Endothelial cell of umbilical vein (primary cell): ENCODE results near the gene PROCA1. TPM values are rescaled to one million over a fixed set of nuclear protein-coding genes. Genes with fewer than 3 reads are reported as not detected.
A peak's percentile ranks its signal among the peaks of the same experiment; 100 is the strongest.

Source experiments
- BruUV-seq: library from RNA; stranded (reverse); fragments of 400-500 nt; replicated peaks from 2 replicates; lab custom pipeline; 2021; lab: Mats Ljungman, UMichigan
- CTCF ChIA-PET: fragments of 300-600, 350-600 bp; sonication (Branson Sonifier 250); formaldehyde crosslinking; loops from one replicate; lab custom pipeline; 2021; ENCODE audit warnings: antibody characterized with exemption, inconsistent platforms; lab: Charles Lee
- POLR2A ChIA-PET: fragments of 300-600, 350-600 bp; sonication (Branson Sonifier 250); formaldehyde crosslinking; loops from one replicate; lab custom pipeline; 2021; ENCODE audit warnings: antibody characterized with exemption, inconsistent platforms; lab: Charles Lee
- DNase-seq: peaks from one replicate; pipeline ENCODE4 v3.0.0-alpha.2; 2011; ENCODE audit warnings: low read depth, low spot score
- FAIRE-seq: peaks from 2 replicates; lab custom pipeline; 2011; peaks lifted over from hg19 to GRCh38; lab: Jason Lieb, UNC
- H2AFZ ChIP-seq: 2 replicates; pipeline ENCODE4 v1.6.0; 2012; ENCODE audit warnings: low read depth, low read length, control low read depth, inconsistent platforms
- H3K27ac ChIP-seq: 2 replicates; pipeline ENCODE4 v1.5.1; 2011; ENCODE audit warnings: low read depth, mild to moderate bottlenecking, control low read depth, low read length, moderate library complexity; ENCODE audit not compliant: insufficient read depth
- H3K27me3 ChIP-seq, 2 experiments: 2 replicates each; pipeline versions ENCODE4 v1.6.0 to v1.6.1; 2011; ENCODE audit warnings: low read length in 2 of 2, mixed read lengths in 1 of 2; ENCODE audit not compliant: control insufficient read depth in 2 of 2, insufficient read depth in 2 of 2
- H3K36me3 ChIP-seq, 2 experiments: 2 replicates in 1 of 2; 3 replicates in 1 of 2; pipeline ENCODE4 v1.5.1; 2011; ENCODE audit warnings: low read length in 2 of 2, mild to moderate bottlenecking in 1 of 2, moderate library complexity in 1 of 2; ENCODE audit not compliant: control insufficient read depth in 2 of 2, insufficient read depth in 2 of 2; ENCODE audit errors: extremely low read depth in 1 of 2
- H3K4me1 ChIP-seq: 3 replicates; pipeline ENCODE4 v1.5.1; 2011; ENCODE audit warnings: mild to moderate bottlenecking, low read length; ENCODE audit not compliant: control insufficient read depth, insufficient read depth; ENCODE audit errors: extremely low read depth
- H3K4me2 ChIP-seq: 2 replicates; pipeline ENCODE4 v1.6.1; 2011; ENCODE audit warnings: low read length, control low read depth, mixed read lengths; ENCODE audit not compliant: insufficient read depth
- H3K4me3 ChIP-seq, 3 experiments: fragments of 200-600 bp in 1 of 3; sonication (generic), shearing (Covaris generic) in 1 of 3; replicated peaks in 1 of 3; 2 replicates each; pipeline ENCODE4 v1.5.1; 2011 to 2016; ENCODE audit warnings: control low read depth in 3 of 3, low read length in 3 of 3, mild to moderate bottlenecking in 2 of 3, inconsistent platforms in 1 of 3, low read depth in 1 of 3, moderate library complexity in 1 of 3; ENCODE audit not compliant: insufficient read depth in 1 of 3
- H3K79me2 ChIP-seq: 2 replicates; pipeline ENCODE4 v1.6.0; 2012; ENCODE audit warnings: low read length, inconsistent platforms; ENCODE audit not compliant: control insufficient read depth, insufficient read depth
- H3K9ac ChIP-seq: replicated peaks from 2 replicates; pipeline ENCODE3; 2011; ENCODE audit warnings: low read length, control low read depth; ENCODE audit not compliant: insufficient read depth; ENCODE audit errors: extremely low read depth
- H3K9me1 ChIP-seq: replicated peaks from 3 replicates; pipeline ENCODE4 v1.6.0; 2011; ENCODE audit warnings: mild to moderate bottlenecking, low read length; ENCODE audit not compliant: control insufficient read depth, insufficient read depth; ENCODE audit errors: extremely low read depth
- H3K9me3 ChIP-seq: replicated peaks from 2 replicates; pipeline ENCODE4 v1.5.1; 2012; ENCODE audit warnings: low read length, inconsistent platforms; ENCODE audit not compliant: control insufficient read depth, insufficient read depth
- H4K20me1 ChIP-seq: replicated peaks from 2 replicates; pipeline ENCODE3; 2011; ENCODE audit warnings: mild to moderate bottlenecking, low read length; ENCODE audit not compliant: control insufficient read depth, insufficient read depth; ENCODE audit errors: extremely low read depth
- FOS ChIP-seq: IDR thresholded peaks from 2 replicates; pipeline ENCODE4 v1.6.1; 2011; ENCODE audit warnings: mild to moderate bottlenecking, low read length, moderate library complexity, borderline replicate concordance; ENCODE audit not compliant: insufficient read depth
- GATA2 ChIP-seq: IDR thresholded peaks from 2 replicates; pipeline ENCODE4 v1.7.0; 2011; ENCODE audit warnings: low read depth, mild to moderate bottlenecking, moderate library complexity, mixed read lengths, low read length; ENCODE audit not compliant: insufficient read length, insufficient read depth
- MYC ChIP-seq: IDR thresholded peaks from one replicate; pipeline ENCODE4 v1.6.1; 2011; ENCODE audit warnings: mild to moderate bottlenecking, low read depth, low read length
- POLR2A ChIP-seq: IDR thresholded peaks from 2 replicates; pipeline ENCODE4 v1.6.1; 2012; ENCODE audit warnings: low read depth, mild to moderate bottlenecking, control low read depth, low read length
- POLR2AphosphoS5 ChIP-seq: IDR thresholded peaks from 2 replicates; pipeline ENCODE4 v1.6.1; 2012; ENCODE audit warnings: low read depth, mild to moderate bottlenecking, control low read depth, low read length, moderate library complexity; ENCODE audit not compliant: insufficient read depth
- dilution Hi-C: fragments of 300-500 bp; cut with MboI; formaldehyde crosslinking; loops from one replicate; pipeline ENCODE4 v1.15.0; 2019; ENCODE audit warnings: low sequenced_read_pairs; ENCODE audit not compliant: extremely low pct_ligation_motif_present
- intact Hi-C: fragments of 100-400 bp; cut with micrococcal nuclease; formaldehyde crosslinking; loops from one replicate; pipeline ENCODE4 v1.10.0; 2022
- polyA plus RNA-seq, 4 experiments: library from polyadenylated mRNA; depleted of rRNA in 3 of 4; stranded (reverse) in 3 of 4; unstranded in 1 of 4; fragments of >200 nt; gene quantifications; 2 replicates each; pipeline versions ENCODE4 v1.2.1 to v1.2.3, GENCODE V29; 2011 to 2012; ENCODE audit warnings: missing spikeins in 1 of 4
- total RNA-seq: library from RNA; stranded (reverse); gene quantifications from 2 replicates; pipeline ENCODE4 v1.2.3, GENCODE V29; 2021

Gene PROCA1
- total and polyA plus RNA-seq, 2 donors (not counting 3 experiments of a cell fraction or from before 2014, with no cell fraction given): 2.0 to 2.1 TPM

DNA sequence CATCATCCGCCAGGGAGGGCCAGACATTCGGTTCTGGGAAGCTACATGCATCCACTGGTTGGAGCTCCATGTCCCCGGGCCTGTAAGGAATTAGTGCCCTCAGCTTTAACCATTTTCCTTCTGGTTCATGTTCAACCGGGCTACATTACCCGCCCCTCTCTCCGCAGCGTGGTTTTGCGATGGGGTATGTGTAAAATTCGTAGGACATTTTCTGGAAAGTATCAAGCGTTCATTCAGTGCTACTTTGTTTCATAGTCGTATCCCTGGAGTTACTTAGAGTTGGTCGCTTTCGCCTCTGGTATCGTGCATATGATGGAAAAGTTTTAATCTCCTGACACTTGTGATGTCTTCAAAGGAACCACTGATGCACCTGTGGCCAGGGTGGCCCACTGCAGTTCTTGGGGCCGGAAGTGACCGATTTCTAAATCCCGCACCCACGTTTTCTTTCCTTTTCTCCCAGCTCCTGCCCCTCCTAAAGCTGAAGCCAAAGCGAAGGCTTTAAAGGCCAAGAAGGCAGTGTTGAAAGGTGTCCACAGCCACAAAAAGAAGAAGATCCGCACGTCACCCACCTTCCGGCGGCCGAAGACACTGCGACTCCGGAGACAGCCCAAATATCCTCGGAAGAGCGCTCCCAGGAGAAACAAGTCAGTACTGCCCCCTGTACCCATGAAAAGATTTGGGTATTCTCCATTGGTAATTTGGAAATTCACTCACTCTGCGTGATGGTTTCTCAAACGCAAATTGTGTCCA, 8.7 kb upstream of the PROCA1 start:
- Histone ChIP-seq H3K27ac (peak overlapping the region; percentile 78), H3K36me3 (peaks cover 17 to 19% of the 10 kb centered on the region in 2 experiments), H3K4me1 (peaks cover 43% of the 10 kb centered on the region), H3K4me3 (peak overlapping the region; percentile 46 to 80 (median 72)), H3K9ac (peak overlapping the region; percentile 79), H3K9me1 (no peaks in the 10 kb centered on the region), H2AFZ (no peak overlapping the region), H3K79me2 (peaks cover 43% of the 10 kb centered on the region), H3K4me2 (peak overlapping the region; percentile 74), H3K9me3 (no peaks in the 10 kb centered on the region), H3K27me3 (no peaks in the 10 kb centered on the region), H4K20me1 (no peaks in the 10 kb centered on the region)
- DNase-seq: no peak
- TF ChIP-seq MYC (no peak), POLR2AphosphoS5 (peak; percentile 12), POLR2A (peak; percentile 35)
- TSS peak; percentile 74 for BruUV-seq
- ChIA-PET CTCF (interaction anchor here (1.0 to 2.1 kb wide), 7 partner anchors 8 to 233 kb away, joined by 3 to 12 read pairs (median 7); partner anchors contain the start of genes NEK8 and PHF12), POLR2A (interaction anchor here (1.1 to 1.3 kb wide), 3 partner anchors 8 to 231 kb away, joined by 3 to 7 read pairs (median 5); partner anchors contain the start of genes NEK8 and PHF12)
- dilution Hi-C loops (no loop called here), intact Hi-C loops (no loop called here)
- peak; percentile 48 for FAIRE-seq

DNA sequence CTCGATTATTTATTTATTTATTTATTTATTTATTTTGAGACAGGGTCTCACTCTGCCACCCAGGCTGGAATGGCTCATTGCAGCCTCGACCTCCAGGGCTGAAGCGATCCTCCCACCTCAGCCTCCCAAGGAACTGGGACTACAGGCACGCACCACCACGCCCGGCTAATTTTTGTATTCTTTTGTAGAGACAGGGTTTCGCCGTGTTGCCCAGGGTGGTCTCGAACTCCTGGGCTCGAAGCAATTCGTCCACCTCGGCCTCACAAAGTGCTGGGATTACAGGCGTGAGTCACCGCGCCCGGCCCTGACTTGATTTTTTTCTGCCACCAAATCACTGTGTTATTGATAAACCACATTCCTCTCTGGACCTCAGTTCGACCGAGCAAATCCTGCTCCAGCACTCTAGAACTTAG, 7.3 kb upstream of the PROCA1 start:
- Histone ChIP-seq H3K36me3 (peaks cover 17 to 23% of the 10 kb centered on the region in 2 experiments), H3K4me2 (peak overlapping the region; percentile 13), H2AFZ (peak overlapping the region; percentile 19), H3K4me1 (peaks cover 38% of the 10 kb centered on the region), H3K9me3 (no peaks in the 10 kb centered on the region), H3K79me2 (peaks cover 43% of the 10 kb centered on the region), H4K20me1 (no peaks in the 10 kb centered on the region), H3K27me3 (no peaks in the 10 kb centered on the region), H3K4me3 (peak overlapping the region in 2 of 3 experiments; percentile 72 to 80), H3K27ac (peak overlapping the region; percentile 78), H3K9ac (peak overlapping the region; percentile 79), H3K9me1 (no peaks in the 10 kb centered on the region)
- no peak for DNase-seq
- intact Hi-C loops: loop anchor here (1.0 to 5.0 kb wide), 4 partner anchors 8 to 234 kb away; partner anchors contain the start of genes BLTP2 and PROCA1
- dilution Hi-C loops: no loop called here
- no peak for TF ChIP-seq GATA2
- TF ChIP-seq FOS: peak; percentile 40
- POLR2A ChIA-PET: interaction anchor here (0.5 to 1.3 kb wide), 8 partner anchors 8 to 232 kb away, joined by 3 to 15 read pairs (median 4); partner anchors contain the start of genes NEK8, PHF12 and PROCA1
- CTCF ChIA-PET: interaction anchor here (0.7 to 2.1 kb wide), 8 partner anchors 8 to 234 kb away, joined by 4 to 12 read pairs (median 7); partner anchors contain the start of gene NEK8
- no peak for FAIRE-seq
- BruUV-seq: no TSS peak
